Peyer's patch (tissue), 4 donors: Measurements from ENCODE around the gene BPIFA3. TPM values are rescaled to one million over a fixed set of nuclear protein-coding genes. Genes with fewer than 3 reads are reported as not detected.
"Not testable (repeated sequence)": the region's sequence is repeated elsewhere in the genome, so short reads cannot be mapped to it uniquely, and the experiment has no call there.

ENCODE experiments used
- DNase-seq, 3 donors: peaks; one replicate each; pipeline ENCODE4 v3.0.0-alpha.2; 2017 to 2019
- H3K27ac ChIP-seq, 4 donors: fragments of 200-600 bp; sonication (generic); one replicate each; pipeline ENCODE4 v1.5.1; 2016 to 2019
- H3K27me3 ChIP-seq, 2 donors: fragments of 200-600 bp; sonication (generic); one replicate each; pipeline ENCODE4 v1.5.1; 2019
- H3K36me3 ChIP-seq, 3 donors: fragments of 200-600 bp; sonication (generic); one replicate each; pipeline ENCODE4 v1.5.1; 2016 to 2019
- H3K4me1 ChIP-seq, 4 donors: fragments of 200-600 bp; sonication (generic); one replicate each; pipeline ENCODE4 v1.5.1; 2016 to 2019
- H3K4me3 ChIP-seq, 4 donors: fragments of 200-600 bp; sonication (generic); 1 replicate in 3 of 4; 2 replicates in 1 of 4; pipeline ENCODE4 v1.5.1; 2016 to 2019; ENCODE audit warnings: mild to moderate bottlenecking in 1 of 4
- H3K9me3 ChIP-seq, 4 donors: fragments of 200-600 bp; sonication (generic); one replicate each; pipeline ENCODE4 v1.5.1; 2016 to 2019; ENCODE audit warnings: mild to moderate bottlenecking in 1 of 4
- POLR2A ChIP-seq, 2 donors: fragments of 450-650 bp; IDR thresholded peaks; one replicate each; pipeline ENCODE4 v1.5.1; 2017; ENCODE audit warnings: antibody characterized with exemption in 2 of 2, mild to moderate bottlenecking in 2 of 2, moderate library complexity in 2 of 2
- total RNA-seq, 4 donors: library from RNA; depleted of rRNA; stranded (reverse); fragments of >200 nt; gene quantifications; one replicate each; pipeline ENCODE4 v1.1.0, GENCODE V29; 2016
- TF ChIP-seq, protein P1 (sequence below), 6 experiments: fragments of 450-650 bp in 4 of 6; fragments of 200-600 bp in 2 of 6; sonication (generic) in 1 of 6; IDR thresholded peaks; one replicate each; pipeline ENCODE4 v1.5.1; 2017 to 2019; ENCODE audit warnings: antibody characterized with exemption in 6 of 6, mild to moderate bottlenecking in 3 of 6, moderate library complexity in 1 of 6

BPIFA3 gene
- total RNA-seq, 4 donors from 2014 or later, result not detected

DNA sequence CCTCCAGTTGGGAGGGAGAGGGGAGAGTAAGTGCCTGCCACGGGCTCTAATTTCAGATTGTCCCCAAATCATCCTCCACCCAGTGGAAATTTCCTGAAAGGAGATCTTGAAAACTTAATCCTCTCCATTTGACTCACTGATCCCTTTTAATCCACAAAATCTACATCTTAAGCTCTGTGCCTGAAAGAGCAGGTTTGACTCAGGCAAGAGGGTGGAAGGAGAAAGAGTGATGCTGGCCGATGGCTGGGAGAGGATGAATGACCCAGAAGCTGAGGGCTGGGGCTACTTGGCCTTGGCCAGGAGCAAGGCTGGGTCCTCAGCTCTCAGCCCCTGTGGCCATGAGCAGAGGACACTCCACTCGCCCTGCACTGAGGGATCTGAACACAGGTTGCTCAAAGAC lies 41.1 kb upstream of the BPIFA3 start:
- H3K36me3 ChIP-seq, result no peaks in the 10 kb centered on the region
- H3K4me3 ChIP-seq, result no peak overlapping the region
- no peak for DNase-seq
- H3K4me1 ChIP-seq, result no peaks in the 10 kb centered on the region
- no peak overlapping the region for H3K27ac ChIP-seq
- no peaks in the 10 kb centered on the region for H3K27me3 ChIP-seq
- H3K9me3 ChIP-seq, result no peaks in the 10 kb centered on the region
- no peak for TF ChIP-seq POLR2A (IDR thresholded peaks at IDR 0.05)
- TF ChIP-seq, protein P1, sequence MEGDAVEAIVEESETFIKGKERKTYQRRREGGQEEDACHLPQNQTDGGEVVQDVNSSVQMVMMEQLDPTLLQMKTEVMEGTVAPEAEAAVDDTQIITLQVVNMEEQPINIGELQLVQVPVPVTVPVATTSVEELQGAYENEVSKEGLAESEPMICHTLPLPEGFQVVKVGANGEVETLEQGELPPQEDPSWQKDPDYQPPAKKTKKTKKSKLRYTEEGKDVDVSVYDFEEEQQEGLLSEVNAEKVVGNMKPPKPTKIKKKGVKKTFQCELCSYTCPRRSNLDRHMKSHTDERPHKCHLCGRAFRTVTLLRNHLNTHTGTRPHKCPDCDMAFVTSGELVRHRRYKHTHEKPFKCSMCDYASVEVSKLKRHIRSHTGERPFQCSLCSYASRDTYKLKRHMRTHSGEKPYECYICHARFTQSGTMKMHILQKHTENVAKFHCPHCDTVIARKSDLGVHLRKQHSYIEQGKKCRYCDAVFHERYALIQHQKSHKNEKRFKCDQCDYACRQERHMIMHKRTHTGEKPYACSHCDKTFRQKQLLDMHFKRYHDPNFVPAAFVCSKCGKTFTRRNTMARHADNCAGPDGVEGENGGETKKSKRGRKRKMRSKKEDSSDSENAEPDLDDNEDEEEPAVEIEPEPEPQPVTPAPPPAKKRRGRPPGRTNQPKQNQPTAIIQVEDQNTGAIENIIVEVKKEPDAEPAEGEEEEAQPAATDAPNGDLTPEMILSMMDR (IDR thresholded peaks at IDR 0.05), result no peak

DNA sequence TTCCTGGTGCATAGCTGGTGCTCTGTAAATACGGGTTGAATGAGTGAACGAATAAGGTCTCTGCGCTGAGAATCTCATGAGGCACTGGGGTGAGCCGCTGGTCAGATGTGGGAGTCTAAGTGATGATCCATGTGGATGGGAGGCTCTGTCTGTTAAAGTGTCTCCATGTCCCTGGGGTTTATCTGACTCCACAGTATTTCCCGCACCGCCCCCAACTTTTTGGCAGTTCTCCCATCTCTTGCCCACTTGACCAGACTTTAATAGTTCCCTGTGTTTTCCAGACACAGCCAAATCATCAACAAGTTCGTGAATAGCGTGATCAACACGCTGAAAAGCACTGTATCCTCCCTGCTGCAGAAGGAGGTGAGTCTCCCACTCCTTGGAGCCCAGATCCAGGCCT lies 39.3 kb upstream of the BPIFA3 start:
- no peaks in the 10 kb centered on the region for H3K4me1 ChIP-seq
- no peak overlapping the region for H3K4me3 ChIP-seq
- H3K9me3 ChIP-seq, result no peaks in the 10 kb centered on the region
- TF ChIP-seq, protein P1 (IDR thresholded peaks at IDR 0.05), result no peak
- TF ChIP-seq POLR2A (IDR thresholded peaks at IDR 0.05), result no peak
- H3K27me3 ChIP-seq, result no peaks in the 10 kb centered on the region
- no peak overlapping the region for H3K27ac ChIP-seq
- no peaks in the 10 kb centered on the region for H3K36me3 ChIP-seq
- DNase-seq, result no peak

DNA sequence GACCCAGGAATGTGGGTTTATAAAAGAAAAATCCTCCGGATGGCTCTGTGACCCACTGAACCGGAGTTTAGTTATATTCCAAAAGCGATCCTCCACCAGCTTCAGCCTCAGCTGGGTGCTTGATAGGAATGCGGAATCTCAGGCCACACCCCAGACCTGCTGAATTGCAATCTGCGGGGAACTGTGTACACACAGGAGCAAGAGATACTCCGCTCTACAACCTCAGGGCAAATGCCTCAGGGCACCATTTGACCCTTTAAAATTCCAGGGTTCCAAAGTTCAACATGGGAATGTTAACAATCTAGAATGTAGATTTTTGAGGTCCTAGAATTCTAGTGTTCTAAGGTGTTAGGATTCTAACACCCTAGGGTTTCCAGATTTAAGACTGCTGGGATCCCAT lies 38.4 kb upstream of the BPIFA3 start:
- no peaks in the 10 kb centered on the region for H3K4me1 ChIP-seq
- no peak overlapping the region for H3K27ac ChIP-seq
- no peak for DNase-seq
- no peaks in the 10 kb centered on the region for H3K36me3 ChIP-seq
- no peaks in the 10 kb centered on the region for H3K27me3 ChIP-seq
- H3K9me3 ChIP-seq, result no peaks in the 10 kb centered on the region
- no peak for TF ChIP-seq POLR2A (IDR thresholded peaks at IDR 0.05)
- TF ChIP-seq, protein P1 (IDR thresholded peaks at IDR 0.05), result no peak
- no peak overlapping the region for H3K4me3 ChIP-seq

DNA sequence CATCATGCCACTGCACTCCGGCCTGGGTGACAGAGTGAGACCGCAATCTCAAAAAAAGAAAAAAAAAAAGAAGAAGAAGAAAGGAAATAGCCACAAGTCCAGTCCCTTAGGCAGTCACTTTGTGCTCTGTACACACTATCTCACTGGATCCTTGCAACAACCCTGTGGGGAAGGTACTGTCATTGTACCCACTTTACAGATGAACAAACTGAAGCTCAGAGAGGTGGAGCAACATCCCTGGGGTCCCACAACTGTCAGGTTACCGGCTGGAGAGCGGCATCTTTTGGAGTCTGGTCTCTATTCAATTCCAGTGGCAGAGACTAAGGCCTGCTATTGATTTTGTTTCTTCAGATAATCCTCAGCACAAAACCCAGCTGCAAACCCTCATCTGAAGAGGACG lies 37.0 kb upstream of the BPIFA3 start:
- no peaks in the 10 kb centered on the region for H3K9me3 ChIP-seq
- no peak overlapping the region for H3K27ac ChIP-seq
- no peak for DNase-seq
- TF ChIP-seq POLR2A (IDR thresholded peaks at IDR 0.05), result no peak
- TF ChIP-seq, protein P1 (IDR thresholded peaks at IDR 0.05), result no peak
- no peak overlapping the region for H3K4me3 ChIP-seq
- H3K36me3 ChIP-seq, result no peaks in the 10 kb centered on the region
- no peaks in the 10 kb centered on the region for H3K4me1 ChIP-seq
- H3K27me3 ChIP-seq, result no peaks in the 10 kb centered on the region

DNA sequence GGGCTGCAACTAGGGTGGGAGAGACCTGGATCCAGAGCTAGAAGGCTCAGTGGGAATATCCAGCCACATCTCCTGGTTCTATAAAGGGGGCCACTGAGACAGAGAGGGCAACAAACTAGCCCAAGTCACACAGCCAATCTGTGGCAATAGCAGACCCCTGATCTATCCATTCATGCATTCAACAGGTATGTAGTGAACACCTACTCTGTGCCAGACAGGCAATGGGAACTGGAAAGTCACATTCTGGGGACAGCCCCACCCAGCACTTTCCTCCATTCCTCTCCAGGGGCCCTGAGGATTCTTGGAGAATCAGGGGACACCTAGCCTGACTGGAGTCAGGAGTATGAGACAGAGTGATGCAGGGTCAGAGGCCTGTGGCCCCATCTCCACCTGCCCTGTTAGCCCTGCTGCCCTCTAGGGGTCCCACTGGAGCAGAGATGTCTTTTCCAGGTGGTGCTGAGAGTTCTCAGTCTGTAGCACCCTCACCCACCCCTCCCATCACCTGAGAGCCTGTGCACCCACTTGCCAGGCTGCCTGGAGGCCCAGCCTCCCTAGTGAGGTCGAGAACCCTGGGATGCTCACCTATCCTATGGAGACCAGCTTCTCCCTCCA lies 35.6 kb upstream of the BPIFA3 start:
- Histone ChIP-seq H3K4me1 (no peaks in the 10 kb centered on the region), H3K27me3 (no peaks in the 10 kb centered on the region), H3K4me3 (no peak overlapping the region), H3K9me3 (no peaks in the 10 kb centered on the region), H3K36me3 (no peaks in the 10 kb centered on the region), H3K27ac (no peak overlapping the region)
- TF ChIP-seq, protein P1 (IDR thresholded peaks at IDR 0.05), result no peak
- no peak for TF ChIP-seq POLR2A (IDR thresholded peaks at IDR 0.05)
- DNase-seq, result no peak

DNA sequence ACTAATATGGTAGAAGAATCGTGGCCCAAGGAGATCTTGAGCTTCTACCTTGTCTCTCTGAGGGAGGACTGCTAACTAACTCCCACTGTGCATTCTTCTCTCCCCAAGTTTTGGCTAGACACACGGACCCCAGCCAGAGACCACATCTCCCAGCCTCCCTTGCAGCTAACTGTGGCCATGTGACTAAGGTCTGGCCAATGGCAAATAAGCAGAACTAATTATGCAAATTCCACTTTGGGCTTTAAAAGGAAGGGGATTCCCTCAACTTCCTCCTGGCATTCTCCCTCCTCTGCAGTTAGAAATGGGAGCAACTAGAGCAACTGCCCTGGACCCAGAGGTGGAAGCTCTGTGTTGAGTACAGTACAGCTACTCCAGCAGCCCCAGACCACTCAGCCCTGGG lies 33.8 kb upstream of the BPIFA3 start:
- H3K4me3 ChIP-seq, result no peak overlapping the region
- H3K4me1 ChIP-seq, result no peaks in the 10 kb centered on the region
- no peak overlapping the region for H3K27ac ChIP-seq
- no peaks in the 10 kb centered on the region for H3K9me3 ChIP-seq
- no peaks in the 10 kb centered on the region for H3K36me3 ChIP-seq
- DNase-seq, result no peak
- no peaks in the 10 kb centered on the region for H3K27me3 ChIP-seq
- TF ChIP-seq, protein P1 (IDR thresholded peaks at IDR 0.05), result no peak
- TF ChIP-seq POLR2A (IDR thresholded peaks at IDR 0.05), result no peak

DNA sequence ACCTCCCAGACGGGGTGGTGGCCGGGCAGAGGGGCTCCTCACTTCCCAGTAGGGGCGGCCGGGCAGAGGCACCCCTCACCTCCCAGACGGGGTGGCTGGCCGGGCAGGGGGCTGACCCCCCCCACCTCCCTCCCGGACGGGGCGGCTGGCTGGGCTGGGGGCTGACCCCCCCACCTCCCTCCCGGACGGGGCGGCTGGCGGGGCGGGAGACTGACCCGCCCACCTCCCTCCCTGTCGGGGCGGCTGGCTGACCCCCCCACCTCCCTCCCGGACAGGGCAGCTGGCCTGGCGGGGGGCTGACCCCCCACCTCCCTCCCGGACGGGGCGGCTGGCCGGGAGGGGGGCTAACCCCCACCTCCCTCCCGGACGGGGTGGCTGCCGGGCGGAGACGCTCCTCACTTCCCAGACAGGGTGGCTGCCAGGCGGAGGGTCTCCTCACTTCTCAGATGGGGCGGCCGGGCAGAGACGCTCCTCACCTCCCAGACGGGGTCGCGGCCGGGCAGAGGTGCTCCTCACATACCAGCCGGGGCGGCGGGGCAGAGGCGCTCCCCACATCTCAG lies 32.0 kb upstream of the BPIFA3 start:
- H3K36me3 ChIP-seq, DNase-seq, H3K27me3 ChIP-seq: not testable (repeated sequence)

More for the DNA sequence above, 32.0 kb upstream of the BPIFA3 start:
- H3K27ac ChIP-seq, H3K9me3 ChIP-seq, H3K4me3 ChIP-seq, H3K4me1 ChIP-seq: not testable (repeated sequence)
